HL-60 (cell line): ENCODE measurements around the gene HIP1.

ENCODE experiments used
- DNase-seq, 2 experiments: peaks; one replicate each; pipeline ENCODE4 v3.0.0-alpha.2; 2010 to 2020; ENCODE audit warnings: low read depth in 1 of 2, low spot score in 1 of 2
- H3K27ac ChIP-seq: fragments of 250-450 bp; sonication (Bioruptor Pico); replicated peaks from 2 replicates; pipeline ENCODE4 v1.5.1; 2020; ENCODE audit warnings: mild to moderate bottlenecking, moderate library complexity
- H3K27me3 ChIP-seq: fragments of 250-450 bp; sonication (Bioruptor Pico); 2 replicates; pipeline ENCODE4 v1.5.1; 2021; ENCODE audit warnings: mild to moderate bottlenecking, moderate library complexity; ENCODE audit not compliant: insufficient read depth, poor library complexity, severe bottlenecking
- H3K4me3 ChIP-seq: replicated peaks from 2 replicates; pipeline ENCODE4 v1.5.1; 2011; ENCODE audit warnings: mild to moderate bottlenecking, control low read depth, low read length; ENCODE audit not compliant: insufficient read depth
- CTCF ChIP-seq: IDR thresholded peaks from one replicate; pipeline ENCODE4 v1.5.1; 2011; ENCODE audit warnings: low read length, control low read depth, inconsistent platforms; ENCODE audit not compliant: insufficient read depth
- GABPA ChIP-seq: IDR thresholded peaks from 2 replicates; pipeline ENCODE4 v1.6.1; 2012; ENCODE audit warnings: low read depth
- POLR2AphosphoS5 ChIP-seq: IDR thresholded peaks from 2 replicates; pipeline ENCODE4 v1.6.1; 2012; ENCODE audit warnings: low read depth
- REST ChIP-seq: IDR thresholded peaks from 2 replicates; pipeline ENCODE4 v1.6.1; 2012; ENCODE audit warnings: low read depth; ENCODE audit not compliant: insufficient replicate concordance
- SPI1 ChIP-seq: IDR thresholded peaks from 2 replicates; pipeline ENCODE4 v1.6.1; 2012; ENCODE audit warnings: low read depth, mild to moderate bottlenecking, borderline replicate concordance

HIP1 gene

GRCh38 chr7:75738975-75739795, 444 bp upstream of the HIP1 start:
- DNase-seq, result peak; percentile 96 to 99
- TF ChIP-seq SPI1 (peak; percentile 81; the same call in 1 of the 2 replicates), GABPA (no peak), REST (no peak)
- no peaks in the 10 kb centered on the region for H3K27me3 ChIP-seq
- H3K27ac ChIP-seq, result peak overlapping the region; percentile 55
- peak overlapping the region; percentile 83 for H3K4me3 ChIP-seq

- no peak for DNase-seq
- Histone ChIP-seq H3K27me3 (no peaks in the 10 kb centered on the region), H3K27ac (no peak overlapping the region), H3K4me3 (peak overlapping the region; percentile 83)
- no peak for TF ChIP-seq POLR2AphosphoS5
- no peak for TF ChIP-seq GABPA
- TF ChIP-seq CTCF, result no peak
- no peak for TF ChIP-seq REST
- TF ChIP-seq SPI1, result no peak
Observed at GRCh38 chr7:75737856-75738603, 711 bp downstream of the HIP1 start.

- TF ChIP-seq POLR2AphosphoS5, result no peak
- TF ChIP-seq GABPA, result no peak
- no peak for TF ChIP-seq SPI1
- no peak for TF ChIP-seq CTCF
- TF ChIP-seq REST, result no peak
- no peak for DNase-seq
- Histone ChIP-seq H3K27me3 (no peaks in the 10 kb centered on the region), H3K4me3 (no peak overlapping the region), H3K27ac (no peak overlapping the region)
Observed at GRCh38 chr7:75735581-75736350, 3.0 kb downstream of the HIP1 start.
